Esophagus muscularis mucosa (tissue), 4 donors: Measurements from ENCODE around the gene PCSK9. TPM values are rescaled to one million over a fixed set of nuclear protein-coding genes. Genes with fewer than 3 reads are reported as not detected.

ENCODE experiments used
- DNase-seq: peaks from one replicate; pipeline ENCODE4 v3.0.0-alpha.2; 2017; ENCODE audit errors: extremely low spot score
- H3K27ac ChIP-seq, 4 donors: fragments of 200-600 bp; sonication (generic); replicated peaks in 1 of 4; 1 replicate in 3 of 4; 2 replicates in 1 of 4; pipeline ENCODE4 v1.5.1; 2016 to 2019; ENCODE audit warnings: mild to moderate bottlenecking in 1 of 4
- H3K27me3 ChIP-seq, 4 donors: fragments of 200-600 bp; sonication (generic); one replicate each; pipeline versions ENCODE4 v1.5.1 to v1.6.0; 2016 to 2019
- H3K36me3 ChIP-seq, 4 donors: fragments of 200-600 bp; sonication (generic); one replicate each; pipeline ENCODE4 v1.5.1; 2016 to 2019
- H3K4me1 ChIP-seq, 4 donors: fragments of 200-600 bp; sonication (generic); one replicate each; pipeline ENCODE4 v1.5.1; 2016 to 2019
- H3K4me3 ChIP-seq, 4 donors: fragments of 200-600 bp; sonication (generic); 1 replicate in 2 of 4; 2 replicates in 2 of 4; pipeline ENCODE4 v1.5.1; 2016 to 2019; ENCODE audit warnings: mild to moderate bottlenecking in 4 of 4, moderate library complexity in 1 of 4
- H3K9me3 ChIP-seq, 4 donors: fragments of 200-600 bp; sonication (generic); 1 replicate in 3 of 4; 2 replicates in 1 of 4; pipeline ENCODE4 v1.5.1; 2016 to 2019
- EP300 ChIP-seq: sonication (generic); formaldehyde crosslinking; IDR thresholded peaks from one replicate; pipeline ENCODE4 v1.6.1; 2017; ENCODE audit warnings: antibody characterized with exemption
- POLR2A ChIP-seq: fragments of 450-650 bp; IDR thresholded peaks from one replicate; pipeline ENCODE4 v1.6.1; 2017; ENCODE audit warnings: antibody characterized with exemption, moderate library complexity, mild to moderate bottlenecking, low read depth
- POLR2AphosphoS5 ChIP-seq, 2 donors: sonication (generic); formaldehyde crosslinking; IDR thresholded peaks; one replicate each; pipeline ENCODE4 v1.6.1; 2017; ENCODE audit warnings: antibody characterized with exemption in 2 of 2
- WGBS: methylation state at CpG from one replicate; pipeline ENCODE4 v1.1.5; 2018; 5-methylcytosine and 5-hydroxymethylcytosine counted together
- intact Hi-C: fragments of 100-400 bp; cut with DNase I; formaldehyde crosslinking; loops from one replicate; pipeline ENCODE4 v1.15.1; 2023
- total RNA-seq, 4 donors: library from RNA; depleted of rRNA; stranded (reverse); fragments of >200 nt; gene quantifications; one replicate each; pipeline versions ENCODE4 v1.1.0 to v1.2.1, GENCODE V29; 2016
- TF ChIP-seq, protein P1 (sequence below), 3 experiments: fragments of 200-600 bp in 2 of 3; fragments of 450-650 bp in 1 of 3; sonication (generic) in 2 of 3; IDR thresholded peaks; one replicate each; pipeline ENCODE4 v1.5.1; 2017 to 2019; ENCODE audit warnings: antibody characterized with exemption in 3 of 3, mild to moderate bottlenecking in 2 of 3, moderate library complexity in 1 of 3

PCSK9 gene
- total RNA-seq, 4 donors from 2014 or later = 0.17 to 0.29 TPM; not detected in 2

DNA sequence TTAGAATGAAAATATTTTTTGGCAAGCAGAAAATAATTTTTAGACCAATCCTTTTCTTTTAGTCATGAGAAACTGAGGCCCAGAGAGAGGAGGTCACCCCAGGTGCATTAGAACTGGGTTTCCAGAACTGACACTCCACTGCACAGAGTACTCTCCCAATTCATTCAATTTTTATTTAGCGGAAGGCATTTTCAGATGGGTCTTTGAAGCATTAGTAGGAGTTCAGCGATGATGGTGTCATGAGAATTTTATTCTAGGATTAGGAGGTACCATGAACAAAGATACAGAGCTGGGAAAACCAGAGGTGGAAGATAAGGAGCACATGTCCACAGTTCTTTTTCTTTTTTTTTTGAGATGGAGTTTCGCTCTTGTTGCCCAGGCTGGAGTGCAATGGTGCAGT is 2.3 kb downstream of the PCSK9 start:
- no peak for DNase-seq
- H3K4me3 ChIP-seq = no peak overlapping the region
- intact Hi-C loops = no loop called here
- H3K4me1 ChIP-seq = peaks cover 7 to 17% (median 14%) of the 10 kb centered on the region in 4 donors
- no peak for TF ChIP-seq POLR2AphosphoS5 (IDR thresholded peaks at IDR 0.05)
- TF ChIP-seq EP300 = no peak
- TF ChIP-seq, protein P1, sequence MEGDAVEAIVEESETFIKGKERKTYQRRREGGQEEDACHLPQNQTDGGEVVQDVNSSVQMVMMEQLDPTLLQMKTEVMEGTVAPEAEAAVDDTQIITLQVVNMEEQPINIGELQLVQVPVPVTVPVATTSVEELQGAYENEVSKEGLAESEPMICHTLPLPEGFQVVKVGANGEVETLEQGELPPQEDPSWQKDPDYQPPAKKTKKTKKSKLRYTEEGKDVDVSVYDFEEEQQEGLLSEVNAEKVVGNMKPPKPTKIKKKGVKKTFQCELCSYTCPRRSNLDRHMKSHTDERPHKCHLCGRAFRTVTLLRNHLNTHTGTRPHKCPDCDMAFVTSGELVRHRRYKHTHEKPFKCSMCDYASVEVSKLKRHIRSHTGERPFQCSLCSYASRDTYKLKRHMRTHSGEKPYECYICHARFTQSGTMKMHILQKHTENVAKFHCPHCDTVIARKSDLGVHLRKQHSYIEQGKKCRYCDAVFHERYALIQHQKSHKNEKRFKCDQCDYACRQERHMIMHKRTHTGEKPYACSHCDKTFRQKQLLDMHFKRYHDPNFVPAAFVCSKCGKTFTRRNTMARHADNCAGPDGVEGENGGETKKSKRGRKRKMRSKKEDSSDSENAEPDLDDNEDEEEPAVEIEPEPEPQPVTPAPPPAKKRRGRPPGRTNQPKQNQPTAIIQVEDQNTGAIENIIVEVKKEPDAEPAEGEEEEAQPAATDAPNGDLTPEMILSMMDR (IDR thresholded peaks at IDR 0.05) = no peak
- no peak for TF ChIP-seq POLR2A
- 65% methylated on average over 3 of the region's 3 CpGs for WGBS
- H3K36me3 ChIP-seq = no peaks in the 10 kb centered on the region
- peaks cover 0 to 45% (median 12%) of the 10 kb centered on the region in 4 donors for H3K27me3 ChIP-seq
- no peak overlapping the region for H3K27ac ChIP-seq
- no peaks in the 10 kb centered on the region for H3K9me3 ChIP-seq

DNA sequence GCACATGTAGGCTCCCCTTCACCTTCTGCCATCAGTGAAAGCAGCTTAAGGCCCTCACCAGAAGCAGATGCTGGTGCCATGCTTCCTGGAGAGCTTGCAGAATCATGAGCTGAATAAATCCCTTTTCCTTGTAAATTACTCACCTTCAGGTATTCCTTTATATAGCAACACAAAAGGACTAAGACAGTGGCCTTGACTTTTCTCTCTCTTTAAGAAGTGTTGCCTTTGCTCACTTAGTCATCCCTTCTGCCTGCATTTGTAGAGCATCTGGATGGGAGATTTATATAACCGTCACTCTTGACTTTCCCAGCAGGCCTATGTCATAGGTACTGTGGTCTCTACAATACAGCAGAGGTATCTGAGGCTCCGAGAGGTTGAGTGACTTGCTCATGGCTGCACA is 3.7 kb downstream of the PCSK9 start:
- intact Hi-C loops = no loop called here
- H3K27ac ChIP-seq = no peak overlapping the region
- no peaks in the 10 kb centered on the region for H3K9me3 ChIP-seq
- DNase-seq = no peak
- TF ChIP-seq POLR2AphosphoS5 (IDR thresholded peaks at IDR 0.05) (no peak), EP300 (no peak), POLR2A (no peak)
- TF ChIP-seq, protein P1 (IDR thresholded peaks at IDR 0.05) = no peak
- H3K4me3 ChIP-seq = no peak overlapping the region
- H3K27me3 ChIP-seq = peaks cover 0 to 33% (median 9%) of the 10 kb centered on the region in 4 donors
- WGBS = 88% methylated on average over 2 of the region's 2 CpGs
- no peaks in the 10 kb centered on the region for H3K36me3 ChIP-seq
- H3K4me1 ChIP-seq = peaks cover 7 to 17% (median 14%) of the 10 kb centered on the region in 4 donors

DNA sequence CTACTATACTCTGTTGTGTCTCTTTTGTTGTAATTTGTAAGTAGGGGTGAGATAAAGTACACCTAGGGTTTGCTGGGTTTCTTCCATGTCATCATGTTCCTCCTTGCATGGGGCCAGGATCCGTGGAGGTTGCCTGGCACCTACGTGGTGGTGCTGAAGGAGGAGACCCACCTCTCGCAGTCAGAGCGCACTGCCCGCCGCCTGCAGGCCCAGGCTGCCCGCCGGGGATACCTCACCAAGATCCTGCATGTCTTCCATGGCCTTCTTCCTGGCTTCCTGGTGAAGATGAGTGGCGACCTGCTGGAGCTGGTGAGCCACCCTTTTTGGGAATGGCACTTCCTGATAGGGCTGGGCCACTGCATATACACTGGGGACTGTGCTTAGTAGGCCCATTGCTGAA is 4.4 kb downstream of the PCSK9 start:
- Histone ChIP-seq H3K36me3 (no peaks in the 10 kb centered on the region), H3K9me3 (no peaks in the 10 kb centered on the region), H3K4me1 (peaks cover 7 to 17% (median 14%) of the 10 kb centered on the region in 4 donors), H3K27me3 (peaks cover 0 to 25% (median 8%) of the 10 kb centered on the region in 4 donors), H3K4me3 (no peak overlapping the region), H3K27ac (no peak overlapping the region)
- DNase-seq = no peak
- intact Hi-C loops = no loop called here
- TF ChIP-seq, protein P1 (IDR thresholded peaks at IDR 0.05) = no peak
- TF ChIP-seq POLR2A (no peak), EP300 (no peak), POLR2AphosphoS5 (IDR thresholded peaks at IDR 0.05) (no peak)
- 99% methylated on average over 9 of the region's 9 CpGs for WGBS

DNA sequence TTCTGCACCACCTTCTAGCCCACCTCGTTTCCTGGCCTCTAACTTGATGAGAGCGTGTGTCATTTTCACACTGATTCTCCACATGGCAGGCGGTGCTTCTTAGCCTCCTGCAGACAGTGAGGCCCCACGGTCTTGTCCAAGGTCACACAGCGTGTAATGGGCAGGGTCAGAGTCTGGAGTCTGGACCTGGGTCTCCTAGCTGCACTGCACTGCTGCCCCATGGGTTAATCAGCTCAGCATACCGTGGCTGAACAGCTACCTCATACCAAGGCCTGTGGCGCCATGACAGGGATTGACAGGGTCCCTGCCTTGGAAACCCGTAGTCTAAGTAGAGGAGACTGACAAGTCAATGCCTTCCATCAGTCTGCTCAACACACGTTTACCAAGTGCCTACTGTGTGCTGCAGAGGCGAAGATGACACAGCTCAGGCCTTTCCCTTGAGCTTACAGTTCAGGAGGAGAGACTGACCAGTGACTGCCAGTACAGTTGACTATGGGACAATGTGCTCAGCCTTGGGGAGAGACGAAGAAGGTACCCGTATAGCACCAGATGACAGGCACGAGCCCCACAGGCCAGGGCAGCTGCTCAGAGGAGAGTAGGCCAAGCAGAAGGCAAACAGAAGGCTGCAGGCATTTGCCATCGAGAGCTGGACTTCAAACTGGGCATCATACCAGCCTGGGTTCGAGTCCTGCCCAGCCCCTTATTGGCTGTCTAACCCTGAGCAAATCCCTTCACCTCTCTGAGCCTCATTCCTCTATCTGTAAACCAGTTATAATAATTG is 5.5 kb downstream of the PCSK9 start:
- peaks cover 2 to 16% (median 8%) of the 10 kb centered on the region in 4 donors for H3K4me1 ChIP-seq
- no peak for TF ChIP-seq POLR2A
- TF ChIP-seq, protein P1 (IDR thresholded peaks at IDR 0.05) = no peak
- TF ChIP-seq POLR2AphosphoS5 (IDR thresholded peaks at IDR 0.05) = no peak
- no peak for TF ChIP-seq EP300
- H3K27me3 ChIP-seq = peaks cover 0 to 15% (median under 1%) of the 10 kb centered on the region in 4 donors
- H3K9me3 ChIP-seq = no peaks in the 10 kb centered on the region
- no peak for DNase-seq
- H3K4me3 ChIP-seq = no peak overlapping the region
- 94% methylated on average over 13 of the region's 15 CpGs for WGBS
- no peaks in the 10 kb centered on the region for H3K36me3 ChIP-seq
- intact Hi-C loops = no loop called here
- H3K27ac ChIP-seq = no peak overlapping the region
